HG02678 (cell line): Measurements from ENCODE around the gene MIAT.

ENCODE experiments used
- ATAC-seq: cut with Tn5 transposase; IDR thresholded peaks from one replicate; pipeline ENCODE4 v1.9.1; 2021; ENCODE audit warnings: mild to moderate bottlenecking, moderate library complexity; ENCODE audit not compliant: unreplicated experiment

MIAT gene

GRCh38 chr22:26631282-26631681, 26.1 kb upstream of the MIAT start:
- no peak for ATAC-seq

- ATAC-seq: no peak
These were observed 24.8 kb upstream of the MIAT start for GRCh38 chr22:26632422-26633155.

- ATAC-seq: no peak
These were observed 23.2 kb upstream of the MIAT start for GRCh38 chr22:26634189-26634588.

DNA sequence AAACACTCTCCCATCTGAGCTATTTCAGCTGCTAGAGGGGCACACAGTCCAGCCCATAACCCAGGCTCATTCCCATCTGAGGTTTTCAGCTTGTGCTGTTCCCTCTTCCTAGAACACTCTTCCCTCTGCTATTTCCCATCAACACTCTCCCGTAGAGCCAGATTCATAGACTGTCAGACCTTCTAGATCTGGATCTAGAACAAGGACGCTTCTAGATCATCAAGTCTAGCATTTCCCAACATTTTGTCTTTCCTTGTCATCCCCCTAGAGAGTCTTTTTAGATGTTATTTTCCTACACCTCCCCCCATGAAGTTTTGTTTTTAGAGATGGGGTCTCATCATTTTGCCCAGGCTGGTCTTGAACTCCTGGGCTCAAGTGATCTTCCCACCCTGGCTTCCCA, 22.3 kb upstream of the MIAT start:
- ATAC-seq: no peak

DNA sequence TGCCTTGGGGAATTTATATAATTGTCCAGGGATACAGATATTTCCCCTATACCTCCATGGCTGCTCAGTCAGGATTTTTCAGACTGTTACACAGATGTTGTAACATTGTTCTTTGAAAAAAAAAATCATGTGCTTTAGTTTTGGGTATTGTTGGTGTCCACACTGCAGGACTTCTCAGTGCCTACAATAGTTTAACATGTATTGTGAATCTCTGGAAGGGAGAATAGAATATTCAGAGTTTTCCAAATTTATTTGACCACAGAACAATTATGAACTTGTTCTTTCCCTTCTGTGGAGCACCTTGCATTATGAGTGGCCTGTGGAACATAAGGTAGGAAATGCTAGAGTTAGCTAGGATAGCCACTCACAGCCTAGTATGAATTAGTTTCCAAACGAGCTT, 21.1 kb upstream of the MIAT start:
- ATAC-seq: no peak

DNA sequence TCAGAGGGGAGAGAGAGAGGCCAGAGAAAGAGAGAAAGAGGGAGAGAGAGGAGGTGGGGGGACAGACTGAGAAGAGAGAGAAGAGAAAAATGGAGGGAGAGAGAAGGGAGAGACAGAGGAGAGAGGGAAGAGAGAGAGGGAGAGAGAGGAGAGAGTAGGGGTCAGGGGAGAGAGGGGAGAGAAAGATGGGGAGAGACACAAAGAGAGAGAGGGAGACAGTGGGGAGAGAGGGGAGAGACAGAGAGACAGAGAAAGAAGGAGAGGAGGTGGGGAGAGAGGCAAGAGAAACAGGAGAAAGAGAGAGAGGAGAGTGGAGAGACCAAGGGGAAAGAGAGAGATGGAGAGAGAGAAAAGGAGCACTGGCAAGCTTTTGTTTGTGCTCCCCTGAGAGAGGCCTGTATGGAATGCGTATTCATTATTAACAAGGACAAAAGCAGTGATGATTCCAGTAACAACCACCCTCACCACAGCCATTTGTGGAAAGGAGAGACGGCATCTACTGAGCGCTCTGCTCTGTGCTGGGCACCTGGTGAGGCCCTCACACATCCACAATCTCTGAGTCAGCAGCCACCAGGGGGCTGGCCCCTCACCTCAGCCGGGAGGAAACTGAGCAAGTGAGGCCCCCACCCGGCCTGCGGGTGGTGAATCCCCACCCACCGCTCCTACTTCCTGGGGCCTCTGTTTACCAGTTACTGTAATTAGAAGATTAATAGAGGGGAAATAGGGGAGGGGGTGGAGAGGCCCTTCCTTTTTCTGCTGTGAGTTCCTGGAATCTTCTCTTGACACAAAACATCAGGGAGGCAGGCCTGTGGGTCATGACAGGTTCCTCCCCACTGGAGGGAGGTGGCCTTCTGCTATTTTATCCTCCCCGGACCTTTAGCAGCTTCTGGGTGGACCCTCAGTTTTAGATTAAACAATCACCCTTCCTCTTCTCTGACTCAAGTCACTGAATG, 14.6 kb upstream of the MIAT start:
- ATAC-seq: no peak

DNA sequence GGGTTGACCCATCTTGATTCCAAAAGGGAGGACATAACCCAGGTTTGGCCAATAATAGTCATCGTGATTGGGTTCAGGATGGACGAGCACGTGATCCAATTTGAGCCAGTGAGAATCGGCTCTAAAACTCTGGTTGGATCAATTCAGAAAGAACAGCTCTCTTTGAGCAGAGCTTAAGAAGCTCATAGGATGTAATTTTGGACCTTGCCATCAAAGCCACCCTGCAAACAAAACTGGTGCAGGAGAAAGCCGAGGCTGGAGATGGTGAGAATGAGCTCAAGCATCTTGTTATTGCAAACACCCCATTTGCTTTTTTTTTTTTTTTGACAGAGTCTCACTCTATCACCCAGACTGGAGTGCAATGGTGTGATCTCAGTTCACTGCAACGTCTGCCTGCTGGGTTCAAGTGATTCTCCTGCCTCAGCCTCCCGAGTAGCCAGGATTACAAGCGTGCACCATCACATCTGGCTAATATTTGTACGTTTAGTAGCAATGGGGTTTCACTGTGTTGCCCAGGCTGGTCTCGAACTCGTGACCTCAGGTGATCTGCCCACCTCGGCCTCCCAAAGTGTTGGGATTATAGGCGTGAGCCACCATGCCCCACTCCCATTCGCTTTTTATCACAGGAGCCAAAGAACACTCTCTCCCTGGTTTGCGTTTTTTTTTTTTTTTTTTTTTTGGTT, 13.8 kb upstream of the MIAT start:
- ATAC-seq: no peak

DNA sequence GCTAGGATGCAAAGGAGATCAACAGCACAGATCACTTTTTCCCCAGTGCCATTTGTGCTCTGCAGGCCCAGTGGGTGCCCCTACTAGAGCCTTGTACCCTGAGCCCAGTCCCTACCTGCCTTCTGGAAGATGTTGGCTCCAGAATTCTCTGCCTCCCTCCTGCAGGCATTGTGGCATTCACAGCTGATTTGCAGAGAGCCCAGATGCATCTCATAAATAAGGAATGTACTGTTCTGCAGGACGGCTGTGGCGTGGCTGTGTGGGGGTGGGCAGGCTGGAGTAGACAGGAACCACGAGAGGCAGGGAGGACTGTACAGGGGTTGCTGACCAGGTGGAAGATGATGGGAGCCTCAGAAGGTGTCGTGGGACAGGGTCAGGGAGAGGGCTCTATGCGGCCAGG, 11.2 kb upstream of the MIAT start:
- ATAC-seq: no peak

GRCh38 chr22:26648011-26648497, 9.3 kb upstream of the MIAT start:
- ATAC-seq: no peak

- no peak for ATAC-seq
These were observed 8.6 kb upstream of the MIAT start for GRCh38 chr22:26648528-26649388.

GRCh38 chr22:26650722-26651421, 6.5 kb upstream of the MIAT start:
- no peak for ATAC-seq

GRCh38 chr22:26651815-26652214, 5.6 kb upstream of the MIAT start:
- no peak for ATAC-seq

GRCh38 chr22:26658161-26658560, 773 bp downstream of the MIAT start:
- no peak for ATAC-seq

DNA sequence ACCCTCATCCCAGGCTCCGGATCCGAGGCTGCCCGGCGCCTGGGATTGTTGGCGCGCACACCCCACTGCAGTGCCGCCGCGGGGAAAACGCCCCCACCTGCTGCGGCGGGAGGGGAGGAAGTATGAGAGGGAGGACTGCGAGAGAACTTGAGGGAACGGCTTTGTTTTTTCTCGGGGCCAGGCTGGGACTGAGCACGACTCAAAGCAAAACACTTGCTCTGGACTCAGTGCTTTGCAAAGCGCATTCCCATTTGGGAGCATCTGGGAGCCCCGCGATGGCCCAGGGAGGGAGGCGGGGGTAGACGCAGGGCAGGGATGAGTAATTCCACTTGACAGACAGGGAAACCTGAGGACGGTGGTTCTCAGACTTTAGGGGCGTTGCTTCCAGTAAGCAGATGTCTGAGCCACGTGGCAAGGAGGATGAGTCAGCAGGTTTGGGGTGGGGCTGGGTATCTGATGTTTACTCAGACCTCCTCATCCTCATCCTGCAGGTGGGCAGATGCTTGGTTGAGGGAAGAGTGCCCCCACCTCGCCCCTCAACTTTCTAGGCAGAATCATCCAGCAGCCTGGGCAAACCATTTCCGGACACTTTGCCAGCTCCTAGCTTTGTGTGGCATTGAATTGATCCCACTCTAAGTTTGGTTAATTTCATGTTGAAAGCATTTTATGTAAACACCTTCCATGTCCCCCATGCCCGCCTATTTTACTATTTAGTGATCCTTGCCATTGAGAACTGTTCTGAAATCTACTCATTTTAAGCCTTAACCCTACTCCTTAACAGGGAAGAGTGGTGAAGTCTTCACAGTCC, 1.5 kb downstream of the MIAT start:
- ATAC-seq: peak; percentile 72

GRCh38 chr22:26660356-26660755, 3.0 kb downstream of the MIAT start:
- ATAC-seq: no peak

- ATAC-seq: no peak
These were observed 3.7 kb downstream of the MIAT start for GRCh38 chr22:26660961-26661578.

GRCh38 chr22:26662160-26662559, 4.8 kb downstream of the MIAT start:
- no peak for ATAC-seq

- ATAC-seq: no peak
These were observed 6.1 kb downstream of the MIAT start for GRCh38 chr22:26663374-26663923.
